ENCODE data around the gene EIF3D.

Gene EIF3D

DNA sequence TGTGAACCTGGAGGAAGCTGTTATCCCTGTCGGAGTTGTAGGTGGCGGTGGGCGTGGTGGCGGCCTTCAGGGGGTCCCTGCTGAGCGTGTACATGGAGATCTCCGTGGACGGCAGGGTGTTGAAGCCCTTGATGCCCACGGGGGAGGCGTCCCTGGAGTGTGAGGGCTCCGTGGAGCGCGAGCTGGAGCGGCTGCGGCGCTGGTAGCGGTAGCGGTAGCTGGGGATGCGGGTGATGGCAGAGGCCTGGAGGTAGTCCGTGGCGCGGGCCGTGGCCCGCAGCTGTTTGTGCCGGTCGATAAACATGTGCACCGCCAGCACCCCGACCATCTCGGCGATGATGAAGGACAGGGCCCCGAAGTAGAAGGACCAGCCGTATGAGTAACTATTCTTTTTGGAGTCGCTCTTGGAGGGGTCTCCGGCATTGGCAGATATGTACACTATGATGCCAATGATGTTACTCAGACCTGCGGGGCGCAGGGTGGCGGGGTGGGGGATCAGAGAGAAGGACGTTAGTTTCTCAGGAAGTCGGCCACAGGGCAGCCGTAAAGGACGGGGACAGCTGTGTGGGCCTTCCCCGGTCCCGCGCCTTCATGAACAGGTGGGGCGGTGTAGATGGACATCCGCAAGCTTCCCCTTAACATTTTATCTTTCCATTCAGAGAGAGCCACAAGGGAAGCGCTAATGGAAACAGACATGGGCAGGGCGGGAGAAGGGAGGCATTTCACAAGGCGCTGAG lies 35.6 kb upstream of the EIF3D start:
- Histone ChIP-seq H3K36me3 (ENCODE audit: control insufficient read depth in 1 of 2, insufficient read depth in 2 of 2, low read length in 2 of 2) (no peaks in the 10 kb centered on the region), H3K27ac (ENCODE audit: low read length) (no peak overlapping the region), H3K4me3 (ENCODE audit: low read depth in 1 of 2, low read length in 2 of 2) (no peak overlapping the region), H3K9me3 (ENCODE audit: control insufficient read depth in 1 of 2, low read length in 2 of 2) (no peaks in the 10 kb centered on the region), H3K27me3 (ENCODE audit: low read depth, low read length) (peaks cover 3% of the 10 kb centered on the region), H3K4me1 (ENCODE audit: control insufficient read depth in 1 of 2, insufficient read depth in 2 of 2, low read length in 2 of 2) (peaks cover 0 to 7% of the 10 kb centered on the region in 2 donors)

DNA sequence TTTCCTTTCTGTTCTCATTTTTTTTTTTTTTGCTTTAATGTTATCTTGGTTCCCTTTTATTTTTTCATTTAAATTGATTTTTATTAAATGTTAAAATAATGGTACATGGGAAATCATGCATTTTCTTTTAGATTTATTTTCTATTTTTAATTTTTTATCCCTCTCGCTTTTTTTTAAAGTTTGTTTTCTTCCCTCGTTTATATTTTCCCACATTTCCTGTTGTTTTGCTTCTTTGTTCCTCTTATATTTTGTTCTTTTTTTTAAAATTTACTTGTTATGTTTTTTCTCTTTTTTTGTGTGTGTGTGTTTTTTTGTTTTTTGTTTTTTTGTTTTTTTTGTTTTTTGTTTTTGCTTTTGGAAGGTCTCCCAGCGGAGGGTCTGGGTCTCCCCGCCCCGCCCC lies 34.9 kb upstream of the EIF3D start:
- Histone ChIP-seq H3K4me1 (ENCODE audit: control insufficient read depth in 1 of 2, insufficient read depth in 2 of 2, low read length in 2 of 2) (peaks cover 0 to 7% of the 10 kb centered on the region in 2 donors), H3K36me3 (ENCODE audit: control insufficient read depth in 1 of 2, insufficient read depth in 2 of 2, low read length in 2 of 2) (no peaks in the 10 kb centered on the region), H3K9me3 (ENCODE audit: control insufficient read depth in 1 of 2, low read length in 2 of 2) (no peaks in the 10 kb centered on the region), H3K27me3 (ENCODE audit: low read depth, low read length) (peaks cover 3% of the 10 kb centered on the region), H3K27ac (ENCODE audit: low read length) (no peak overlapping the region), H3K4me3 (ENCODE audit: low read depth in 1 of 2, low read length in 2 of 2) (no peak overlapping the region)

DNA sequence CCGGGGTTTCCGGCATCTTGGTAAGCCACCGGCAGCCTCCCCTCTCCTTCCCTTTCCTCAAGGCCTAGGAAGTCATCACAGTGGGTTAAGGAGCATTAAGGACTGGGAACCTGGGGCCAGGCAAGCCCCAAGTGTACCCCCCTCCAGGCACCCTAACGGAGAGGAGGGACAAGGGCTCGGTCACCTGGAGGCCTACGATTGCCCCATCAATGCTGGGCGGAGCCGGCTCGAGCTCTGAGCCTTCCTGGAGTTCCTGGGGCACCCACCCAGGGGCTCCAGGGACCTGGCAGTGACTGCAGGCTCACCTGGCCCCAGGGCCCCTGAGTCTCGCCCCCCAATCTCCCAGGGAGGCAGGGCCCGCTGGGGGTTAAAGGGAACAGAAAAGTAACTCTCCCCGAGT lies 34.5 kb upstream of the EIF3D start:
- Histone ChIP-seq H3K4me3 (ENCODE audit: low read depth in 1 of 2, low read length in 2 of 2) (no peak overlapping the region), H3K36me3 (ENCODE audit: control insufficient read depth in 1 of 2, insufficient read depth in 2 of 2, low read length in 2 of 2) (no peaks in the 10 kb centered on the region), H3K4me1 (ENCODE audit: control insufficient read depth in 1 of 2, insufficient read depth in 2 of 2, low read length in 2 of 2) (peaks cover 0 to 7% of the 10 kb centered on the region in 2 donors), H3K27me3 (ENCODE audit: low read depth, low read length) (peaks cover 3% of the 10 kb centered on the region), H3K9me3 (ENCODE audit: control insufficient read depth in 1 of 2, low read length in 2 of 2) (no peaks in the 10 kb centered on the region), H3K27ac (ENCODE audit: low read length) (no peak overlapping the region)

DNA sequence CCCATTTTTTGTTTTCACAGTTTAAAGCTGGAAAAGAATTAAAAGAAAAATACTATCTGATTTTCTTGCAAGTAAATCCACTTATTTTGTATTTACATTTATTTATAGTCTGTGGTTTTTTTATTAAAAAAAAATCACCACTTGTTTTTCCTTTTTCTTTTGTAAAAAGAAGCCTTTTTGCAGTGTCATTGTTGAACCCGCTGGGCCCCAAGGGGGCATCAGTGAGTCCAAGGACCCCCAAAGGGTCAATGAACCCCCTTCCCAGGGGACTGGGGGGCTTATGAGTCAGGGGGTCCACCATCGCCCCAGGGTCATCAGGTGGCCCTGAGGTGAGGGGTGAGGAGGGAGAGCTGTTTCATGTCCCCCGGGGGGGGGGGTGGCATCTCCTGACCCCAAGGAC lies 34.0 kb upstream of the EIF3D start:
- H3K9me3 ChIP-seq (ENCODE audit: control insufficient read depth in 1 of 2, low read length in 2 of 2), result no peaks in the 10 kb centered on the region
- H3K4me3 ChIP-seq (ENCODE audit: low read depth in 1 of 2, low read length in 2 of 2), result no peak overlapping the region
- peaks cover 3% of the 10 kb centered on the region for H3K27me3 ChIP-seq (ENCODE audit: low read depth, low read length)
- no peaks in the 10 kb centered on the region for H3K36me3 ChIP-seq (ENCODE audit: control insufficient read depth in 1 of 2, insufficient read depth in 2 of 2, low read length in 2 of 2)
- H3K4me1 ChIP-seq (ENCODE audit: control insufficient read depth in 1 of 2, insufficient read depth in 2 of 2, low read length in 2 of 2), result peaks cover 0 to 7% of the 10 kb centered on the region in 2 donors
- H3K27ac ChIP-seq (ENCODE audit: low read length), result no peak overlapping the region

DNA sequence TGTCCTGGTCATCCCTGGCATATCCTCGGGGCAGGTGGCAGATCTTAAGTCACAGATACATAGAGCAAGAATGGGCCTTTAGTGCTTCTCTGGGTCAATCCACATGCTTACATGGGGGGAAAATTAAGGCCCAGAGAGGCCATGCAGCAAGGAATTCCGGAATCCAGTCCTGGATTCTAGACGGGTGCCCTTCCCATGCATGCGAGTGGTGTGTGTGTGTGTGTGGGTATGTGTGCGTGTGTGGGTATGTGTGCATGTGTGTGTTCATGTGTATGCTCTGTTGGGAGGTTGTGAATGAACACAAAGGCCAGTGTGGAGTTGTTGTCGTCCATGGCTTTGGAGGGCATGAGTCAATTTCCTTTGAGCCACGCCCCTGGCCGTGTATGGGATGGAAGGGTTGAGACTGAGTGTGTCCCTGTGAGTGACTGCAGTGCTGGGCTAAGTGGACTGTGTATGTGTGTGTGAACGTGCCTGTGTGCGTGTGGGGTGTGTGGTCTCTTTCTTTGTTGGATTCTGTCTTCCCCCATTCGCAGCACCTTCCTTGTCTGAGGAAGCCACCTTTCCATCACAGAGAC lies 33.4 kb upstream of the EIF3D start:
- Histone ChIP-seq H3K27ac (ENCODE audit: low read length) (no peak overlapping the region), H3K4me3 (ENCODE audit: low read depth in 1 of 2, low read length in 2 of 2) (no peak overlapping the region), H3K9me3 (ENCODE audit: control insufficient read depth in 1 of 2, low read length in 2 of 2) (no peaks in the 10 kb centered on the region), H3K36me3 (ENCODE audit: control insufficient read depth in 1 of 2, insufficient read depth in 2 of 2, low read length in 2 of 2) (no peaks in the 10 kb centered on the region), H3K4me1 (ENCODE audit: control insufficient read depth in 1 of 2, insufficient read depth in 2 of 2, low read length in 2 of 2) (peaks cover 0 to 7% of the 10 kb centered on the region in 2 donors), H3K27me3 (ENCODE audit: low read depth, low read length) (peaks cover 3% of the 10 kb centered on the region)

DNA sequence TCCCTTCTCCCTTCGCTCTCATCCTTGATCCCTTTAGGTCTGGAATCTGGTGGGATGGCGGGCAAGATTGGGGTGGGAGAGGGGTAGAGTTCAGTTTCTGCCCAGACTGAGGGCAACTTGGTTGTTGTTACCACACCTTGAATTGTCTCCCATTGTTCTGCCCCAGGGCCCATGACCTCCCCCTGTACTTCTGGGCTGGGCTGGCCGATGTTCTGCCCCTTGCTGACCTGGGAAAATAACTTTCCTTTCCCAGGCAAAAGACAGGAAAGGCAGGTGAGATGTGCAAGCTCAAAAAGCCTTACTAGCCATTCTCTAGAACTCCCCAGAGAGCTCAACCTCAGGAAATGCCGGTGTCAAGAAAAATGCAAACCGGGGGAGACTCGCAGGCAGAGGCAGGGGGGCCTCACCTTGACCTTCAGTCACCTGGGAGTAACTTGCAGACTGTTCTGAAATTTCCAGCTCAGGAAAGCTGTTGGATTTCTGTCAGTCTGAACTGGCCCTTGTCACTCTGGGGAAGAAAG lies 32.4 kb upstream of the EIF3D start:
- Histone ChIP-seq H3K9me3 (ENCODE audit: control insufficient read depth in 1 of 2, low read length in 2 of 2) (no peaks in the 10 kb centered on the region), H3K4me3 (ENCODE audit: low read depth in 1 of 2, low read length in 2 of 2) (no peak overlapping the region), H3K27ac (ENCODE audit: low read length) (no peak overlapping the region), H3K27me3 (ENCODE audit: low read depth, low read length) (peaks cover 3% of the 10 kb centered on the region), H3K36me3 (ENCODE audit: control insufficient read depth in 1 of 2, insufficient read depth in 2 of 2, low read length in 2 of 2) (no peaks in the 10 kb centered on the region), H3K4me1 (ENCODE audit: control insufficient read depth in 1 of 2, insufficient read depth in 2 of 2, low read length in 2 of 2) (peaks cover 0 to 7% of the 10 kb centered on the region in 2 donors)

DNA sequence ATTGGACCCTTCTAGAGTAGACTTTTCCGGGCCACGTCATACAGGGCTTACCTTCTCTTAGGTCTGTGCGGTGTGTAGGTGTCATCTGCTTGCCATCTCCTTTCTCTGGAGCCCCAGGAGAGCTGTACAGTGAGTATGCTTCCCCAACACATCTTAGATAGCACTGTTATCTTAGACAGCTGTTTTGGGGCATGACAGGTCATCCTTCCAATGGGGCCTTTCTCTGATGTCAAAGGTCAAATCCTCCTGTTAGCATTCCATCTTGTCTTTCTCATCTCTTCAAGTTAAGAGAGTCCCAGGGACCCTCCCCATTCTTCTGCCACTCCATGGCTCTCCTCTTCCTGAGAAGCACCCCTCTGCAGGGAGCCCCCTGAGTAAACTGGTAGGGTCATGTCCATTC lies 31.0 kb upstream of the EIF3D start:
- H3K4me3 ChIP-seq (ENCODE audit: low read depth in 1 of 2, low read length in 2 of 2), result no peak overlapping the region
- H3K27me3 ChIP-seq (ENCODE audit: low read depth, low read length), result peaks cover 3% of the 10 kb centered on the region
- H3K36me3 ChIP-seq (ENCODE audit: control insufficient read depth in 1 of 2, insufficient read depth in 2 of 2, low read length in 2 of 2), result no peaks in the 10 kb centered on the region
- H3K27ac ChIP-seq (ENCODE audit: low read length), result no peak overlapping the region
- H3K9me3 ChIP-seq (ENCODE audit: control insufficient read depth in 1 of 2, low read length in 2 of 2), result no peaks in the 10 kb centered on the region
- H3K4me1 ChIP-seq (ENCODE audit: control insufficient read depth in 1 of 2, insufficient read depth in 2 of 2, low read length in 2 of 2), result peaks cover 0 to 7% of the 10 kb centered on the region in 2 donors

DNA sequence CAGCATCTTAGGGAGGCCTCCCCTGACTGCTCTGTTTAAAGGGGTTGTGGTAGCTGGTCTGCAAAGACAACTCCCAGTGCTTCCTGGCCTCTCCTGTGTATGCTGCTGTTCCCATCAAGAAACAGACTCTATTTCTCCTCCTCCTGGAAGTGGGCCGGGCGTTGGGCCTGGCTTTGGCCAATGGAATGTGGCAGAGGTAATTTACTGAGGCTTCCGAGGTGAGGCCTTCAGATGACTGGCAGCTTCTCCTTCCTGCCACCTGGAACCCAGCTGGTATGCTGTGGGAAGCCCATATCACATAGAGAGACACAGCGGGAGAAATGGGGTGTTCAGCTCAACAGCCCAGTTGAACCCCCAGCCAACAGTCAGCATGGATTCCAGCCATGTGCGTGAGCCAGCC lies 25.1 kb upstream of the EIF3D start:
- no peaks in the 10 kb centered on the region for H3K9me3 ChIP-seq (ENCODE audit: control insufficient read depth in 1 of 2, low read length in 2 of 2)
- H3K27me3 ChIP-seq (ENCODE audit: low read depth, low read length), result peaks cover 5% of the 10 kb centered on the region
- H3K4me1 ChIP-seq (ENCODE audit: control insufficient read depth in 1 of 2, insufficient read depth in 2 of 2, low read length in 2 of 2), result no peaks in the 10 kb centered on the region
- H3K36me3 ChIP-seq (ENCODE audit: control insufficient read depth in 1 of 2, insufficient read depth in 2 of 2, low read length in 2 of 2), result no peaks in the 10 kb centered on the region
- H3K4me3 ChIP-seq (ENCODE audit: low read depth in 1 of 2, low read length in 2 of 2), result no peak overlapping the region
- H3K27ac ChIP-seq (ENCODE audit: low read length), result no peak overlapping the region

DNA sequence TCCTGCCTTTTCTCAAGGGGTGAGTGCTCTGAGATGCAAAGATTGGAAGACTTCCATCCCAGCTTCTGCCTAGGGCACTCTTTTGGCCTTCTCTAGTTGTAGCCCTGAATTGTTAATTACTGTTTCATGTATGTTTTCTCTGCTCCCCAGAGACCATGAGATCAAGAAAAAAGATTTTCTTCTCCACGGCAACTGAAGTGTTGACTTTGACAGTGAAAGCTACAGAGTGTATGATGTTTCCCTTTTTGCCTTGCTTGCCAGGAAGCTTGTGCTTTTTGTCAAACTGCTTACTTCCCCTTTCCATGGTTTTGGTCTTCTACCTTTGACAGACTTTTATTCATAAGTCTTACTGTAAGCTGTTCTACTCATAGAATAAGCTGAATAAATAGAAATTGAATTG lies 23.3 kb upstream of the EIF3D start:
- Histone ChIP-seq H3K27ac (ENCODE audit: low read length) (no peak overlapping the region), H3K27me3 (ENCODE audit: low read depth, low read length) (peaks cover 7% of the 10 kb centered on the region), H3K4me3 (ENCODE audit: low read depth in 1 of 2, low read length in 2 of 2) (no peak overlapping the region), H3K9me3 (ENCODE audit: control insufficient read depth in 1 of 2, low read length in 2 of 2) (no peaks in the 10 kb centered on the region), H3K36me3 (ENCODE audit: control insufficient read depth in 1 of 2, insufficient read depth in 2 of 2, low read length in 2 of 2) (no peaks in the 10 kb centered on the region), H3K4me1 (ENCODE audit: control insufficient read depth in 1 of 2, insufficient read depth in 2 of 2, low read length in 2 of 2) (no peaks in the 10 kb centered on the region)

DNA sequence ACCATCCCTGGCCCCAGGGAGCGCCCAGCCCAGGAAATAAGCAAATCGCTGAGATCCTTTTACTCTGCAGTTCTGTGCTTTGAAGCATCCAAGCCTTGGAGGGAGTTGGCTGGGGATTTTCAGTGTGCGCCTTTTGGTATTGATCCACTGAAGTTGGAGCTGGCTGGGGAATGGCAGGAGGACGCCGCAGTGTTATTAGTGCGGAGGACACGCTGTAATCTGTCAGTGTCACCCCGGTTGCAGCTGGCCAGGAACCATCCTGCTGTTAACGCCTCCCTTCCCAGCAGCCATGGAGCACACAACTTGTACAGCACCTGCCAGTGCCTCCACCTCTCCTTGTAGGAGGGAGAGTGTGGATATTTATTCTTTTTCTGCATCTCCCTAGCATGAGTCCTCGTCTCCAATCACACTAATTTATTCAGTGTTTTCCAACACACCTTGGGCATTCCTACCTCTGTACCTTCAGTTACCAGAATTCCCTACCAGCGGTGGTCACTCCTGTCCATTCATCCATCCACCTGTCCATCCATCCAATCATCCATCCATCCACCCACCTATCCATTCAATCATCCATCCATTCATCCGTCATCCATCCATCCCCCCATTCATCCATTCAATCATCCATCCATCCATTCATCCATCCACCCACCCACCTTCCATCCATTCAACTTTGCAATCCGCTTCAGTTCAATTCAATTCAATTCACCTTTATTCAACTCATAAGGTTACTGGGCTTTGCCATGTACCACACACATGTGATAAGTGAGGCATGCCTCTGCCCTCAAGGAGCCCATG lies 21.9 kb upstream of the EIF3D start:
- H3K27me3 ChIP-seq (ENCODE audit: low read depth, low read length), result peaks cover 15% of the 10 kb centered on the region
- H3K9me3 ChIP-seq (ENCODE audit: control insufficient read depth in 1 of 2, low read length in 2 of 2), result no peaks in the 10 kb centered on the region
- no peak overlapping the region for H3K4me3 ChIP-seq (ENCODE audit: low read depth in 1 of 2, low read length in 2 of 2)
- no peaks in the 10 kb centered on the region for H3K4me1 ChIP-seq (ENCODE audit: control insufficient read depth in 1 of 2, insufficient read depth in 2 of 2, low read length in 2 of 2)
- no peaks in the 10 kb centered on the region for H3K36me3 ChIP-seq (ENCODE audit: control insufficient read depth in 1 of 2, insufficient read depth in 2 of 2, low read length in 2 of 2)
- no peak overlapping the region for H3K27ac ChIP-seq (ENCODE audit: low read length)

DNA sequence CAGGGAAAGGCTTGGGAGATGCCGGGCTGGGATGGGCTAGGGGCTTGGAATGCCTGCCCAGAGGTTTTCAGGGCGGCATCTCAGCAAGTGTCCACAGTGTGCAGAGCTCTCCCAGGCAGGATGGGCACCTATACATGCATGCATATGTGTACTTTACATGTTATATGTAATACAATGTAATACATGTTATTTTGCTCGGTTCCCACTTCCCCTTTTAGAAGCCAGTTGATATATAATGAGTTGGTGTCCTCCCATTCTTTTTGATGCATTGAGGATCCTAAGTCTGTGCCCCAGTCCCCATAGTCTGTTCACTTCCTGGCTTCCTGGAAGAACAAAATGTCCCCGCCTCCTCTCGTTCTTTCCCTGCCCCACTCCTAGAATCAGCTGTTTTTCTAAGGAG lies 20.1 kb upstream of the EIF3D start:
- Histone ChIP-seq H3K27me3 (ENCODE audit: low read depth, low read length) (peaks cover 15% of the 10 kb centered on the region), H3K4me3 (ENCODE audit: low read depth in 1 of 2, low read length in 2 of 2) (no peak overlapping the region), H3K27ac (ENCODE audit: low read length) (no peak overlapping the region), H3K9me3 (ENCODE audit: control insufficient read depth in 1 of 2, low read length in 2 of 2) (no peaks in the 10 kb centered on the region), H3K36me3 (ENCODE audit: control insufficient read depth in 1 of 2, insufficient read depth in 2 of 2, low read length in 2 of 2) (no peaks in the 10 kb centered on the region), H3K4me1 (ENCODE audit: control insufficient read depth in 1 of 2, insufficient read depth in 2 of 2, low read length in 2 of 2) (no peaks in the 10 kb centered on the region)
